ENCODE results near the gene TBC1D17. TPM values are rescaled to one million over a fixed set of nuclear protein-coding genes. Genes with fewer than 3 reads are reported as not detected.

Gene TBC1D17
- total and polyA plus RNA-seq, 10 of the 15 experiments (the other 5 are each of a cell fraction or from before 2014, with no cell fraction given): 0.42 to 20.4 (median 11.2) TPM

DNA sequence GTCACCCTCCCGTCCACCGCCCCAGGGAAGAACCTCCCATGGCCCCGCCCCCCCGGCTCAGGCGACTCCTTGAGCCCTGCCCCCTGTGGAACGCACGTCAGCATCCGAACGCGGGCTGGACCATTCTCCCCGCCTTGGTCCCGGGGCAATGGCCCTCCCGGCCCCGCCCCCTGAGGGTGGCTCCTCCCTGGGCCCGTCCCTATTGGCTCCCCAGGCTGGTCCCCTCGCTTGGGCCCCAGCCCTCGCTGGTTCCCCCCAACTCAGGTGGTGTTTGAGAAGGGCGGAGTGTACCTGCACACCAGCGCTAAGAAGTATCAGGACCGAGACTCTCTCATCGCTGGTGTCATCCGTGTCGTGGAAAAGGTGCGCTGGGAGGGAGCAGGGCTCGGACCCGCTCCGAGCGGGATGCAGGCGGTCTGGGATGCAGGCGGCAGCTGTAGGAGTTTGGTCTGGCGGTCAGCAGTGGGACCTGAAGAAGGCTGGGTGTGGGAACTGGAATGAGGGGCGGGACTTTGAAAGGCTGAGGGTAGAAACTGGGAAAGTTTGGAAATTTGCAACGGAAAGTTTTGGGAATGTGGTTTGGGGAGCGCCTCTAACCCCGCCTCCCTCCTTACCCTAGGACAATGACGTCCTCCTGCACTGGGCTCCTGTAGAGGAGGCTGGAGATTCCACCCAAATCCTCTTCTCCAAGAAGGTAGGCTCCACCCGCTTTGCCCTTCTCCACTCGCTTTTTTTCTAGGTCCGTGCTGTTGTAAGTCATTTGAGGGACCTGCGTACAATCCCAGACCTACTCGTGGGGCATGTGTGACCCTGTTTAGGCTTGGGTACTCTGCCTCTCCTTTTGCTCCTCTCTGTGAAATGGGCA is 609 bp downstream of the TBC1D17 start (continued):
- TF ChIP-seq, protein P1, sequence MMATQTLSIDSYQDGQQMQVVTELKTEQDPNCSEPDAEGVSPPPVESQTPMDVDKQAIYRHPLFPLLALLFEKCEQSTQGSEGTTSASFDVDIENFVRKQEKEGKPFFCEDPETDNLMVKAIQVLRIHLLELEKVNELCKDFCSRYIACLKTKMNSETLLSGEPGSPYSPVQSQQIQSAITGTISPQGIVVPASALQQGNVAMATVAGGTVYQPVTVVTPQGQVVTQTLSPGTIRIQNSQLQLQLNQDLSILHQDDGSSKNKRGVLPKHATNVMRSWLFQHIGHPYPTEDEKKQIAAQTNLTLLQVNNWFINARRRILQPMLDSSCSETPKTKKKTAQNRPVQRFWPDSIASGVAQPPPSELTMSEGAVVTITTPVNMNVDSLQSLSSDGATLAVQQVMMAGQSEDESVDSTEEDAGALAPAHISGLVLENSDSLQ (IDR thresholded peaks at IDR 0.05): no peak
- TF ChIP-seq MXI1 (IDR thresholded peaks at IDR 0.05; ENCODE audit: low read depth, low read length) (no peak; the same call in 1 of the 2 replicates), SMC3 (IDR thresholded peaks at IDR 0.05; ENCODE audit: borderline replicate concordance, low read length) (0 out of 2 replicates have a peak, but pooled peaks have one; percentile 2), NR2C2 (IDR thresholded peaks at IDR 0.05; ENCODE audit: borderline replicate concordance, control insufficient read depth, insufficient read length, low read depth) (no peak), TAF1 (IDR thresholded peaks at IDR 0.05; ENCODE audit: borderline replicate concordance, low read depth, low read length) (no peak), NBN (IDR thresholded peaks at IDR 0.05) (peak; percentile 23; the same call in 1 of the 2 replicates), MYB (IDR thresholded peaks at IDR 0.05; ENCODE audit: borderline replicate concordance, low read depth, low read length) (no peak), IKZF2 (IDR thresholded peaks at IDR 0.05) (peak in 1 of 2 experiments; percentile 33; a peak in 1 of 4 replicates), JUNB (IDR thresholded peaks at IDR 0.05) (no peak), MAX (IDR thresholded peaks at IDR 0.05; ENCODE audit: low read depth, low read length) (no peak), MLLT1 (IDR thresholded peaks at IDR 0.05) (0 out of 2 replicates have a peak, but pooled peaks have one; percentile 49), TCF7 (IDR thresholded peaks at IDR 0.05; ENCODE audit: borderline replicate concordance) (no peak), EZH2 (IDR thresholded peaks at IDR 0.05; ENCODE audit: borderline replicate concordance, control insufficient read depth, low read depth, low read length) (no peak), JUND (IDR thresholded peaks at IDR 0.05; ENCODE audit: low read depth, low read length) (no peak), KLF5 (IDR thresholded peaks at IDR 0.05; ENCODE audit: partially characterized antibody) (no peak), BRCA1 (IDR thresholded peaks at IDR 0.05; ENCODE audit: low read depth, low read length) (no peak)
- TF ChIP-seq, protein P2, sequence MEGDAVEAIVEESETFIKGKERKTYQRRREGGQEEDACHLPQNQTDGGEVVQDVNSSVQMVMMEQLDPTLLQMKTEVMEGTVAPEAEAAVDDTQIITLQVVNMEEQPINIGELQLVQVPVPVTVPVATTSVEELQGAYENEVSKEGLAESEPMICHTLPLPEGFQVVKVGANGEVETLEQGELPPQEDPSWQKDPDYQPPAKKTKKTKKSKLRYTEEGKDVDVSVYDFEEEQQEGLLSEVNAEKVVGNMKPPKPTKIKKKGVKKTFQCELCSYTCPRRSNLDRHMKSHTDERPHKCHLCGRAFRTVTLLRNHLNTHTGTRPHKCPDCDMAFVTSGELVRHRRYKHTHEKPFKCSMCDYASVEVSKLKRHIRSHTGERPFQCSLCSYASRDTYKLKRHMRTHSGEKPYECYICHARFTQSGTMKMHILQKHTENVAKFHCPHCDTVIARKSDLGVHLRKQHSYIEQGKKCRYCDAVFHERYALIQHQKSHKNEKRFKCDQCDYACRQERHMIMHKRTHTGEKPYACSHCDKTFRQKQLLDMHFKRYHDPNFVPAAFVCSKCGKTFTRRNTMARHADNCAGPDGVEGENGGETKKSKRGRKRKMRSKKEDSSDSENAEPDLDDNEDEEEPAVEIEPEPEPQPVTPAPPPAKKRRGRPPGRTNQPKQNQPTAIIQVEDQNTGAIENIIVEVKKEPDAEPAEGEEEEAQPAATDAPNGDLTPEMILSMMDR (IDR thresholded peaks at IDR 0.05 in 2 of 3, conservative IDR thresholded peaks at IDR 0.05 in 1 of 3; ENCODE audit: control insufficient read depth in 2 of 3, extremely low read depth in 1 of 3, insufficient read depth in 1 of 3, low read depth in 3 of 3, low read length in 3 of 3): no peak
- TF ChIP-seq, protein P3, sequence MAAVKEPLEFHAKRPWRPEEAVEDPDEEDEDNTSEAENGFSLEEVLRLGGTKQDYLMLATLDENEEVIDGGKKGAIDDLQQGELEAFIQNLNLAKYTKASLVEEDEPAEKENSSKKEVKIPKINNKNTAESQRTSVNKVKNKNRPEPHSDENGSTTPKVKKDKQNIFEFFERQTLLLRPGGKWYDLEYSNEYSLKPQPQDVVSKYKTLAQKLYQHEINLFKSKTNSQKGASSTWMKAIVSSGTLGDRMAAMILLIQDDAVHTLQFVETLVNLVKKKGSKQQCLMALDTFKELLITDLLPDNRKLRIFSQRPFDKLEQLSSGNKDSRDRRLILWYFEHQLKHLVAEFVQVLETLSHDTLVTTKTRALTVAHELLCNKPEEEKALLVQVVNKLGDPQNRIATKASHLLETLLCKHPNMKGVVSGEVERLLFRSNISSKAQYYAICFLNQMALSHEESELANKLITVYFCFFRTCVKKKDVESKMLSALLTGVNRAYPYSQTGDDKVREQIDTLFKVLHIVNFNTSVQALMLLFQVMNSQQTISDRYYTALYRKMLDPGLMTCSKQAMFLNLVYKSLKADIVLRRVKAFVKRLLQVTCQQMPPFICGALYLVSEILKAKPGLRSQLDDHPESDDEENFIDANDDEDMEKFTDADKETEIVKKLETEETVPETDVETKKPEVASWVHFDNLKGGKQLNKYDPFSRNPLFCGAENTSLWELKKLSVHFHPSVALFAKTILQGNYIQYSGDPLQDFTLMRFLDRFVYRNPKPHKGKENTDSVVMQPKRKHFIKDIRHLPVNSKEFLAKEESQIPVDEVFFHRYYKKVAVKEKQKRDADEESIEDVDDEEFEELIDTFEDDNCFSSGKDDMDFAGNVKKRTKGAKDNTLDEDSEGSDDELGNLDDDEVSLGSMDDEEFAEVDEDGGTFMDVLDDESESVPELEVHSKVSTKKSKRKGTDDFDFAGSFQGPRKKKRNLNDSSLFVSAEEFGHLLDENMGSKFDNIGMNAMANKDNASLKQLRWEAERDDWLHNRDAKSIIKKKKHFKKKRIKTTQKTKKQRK (IDR thresholded peaks at IDR 0.05; ENCODE audit: low read depth, low read length): no peak
- TF ChIP-seq, protein P4, sequence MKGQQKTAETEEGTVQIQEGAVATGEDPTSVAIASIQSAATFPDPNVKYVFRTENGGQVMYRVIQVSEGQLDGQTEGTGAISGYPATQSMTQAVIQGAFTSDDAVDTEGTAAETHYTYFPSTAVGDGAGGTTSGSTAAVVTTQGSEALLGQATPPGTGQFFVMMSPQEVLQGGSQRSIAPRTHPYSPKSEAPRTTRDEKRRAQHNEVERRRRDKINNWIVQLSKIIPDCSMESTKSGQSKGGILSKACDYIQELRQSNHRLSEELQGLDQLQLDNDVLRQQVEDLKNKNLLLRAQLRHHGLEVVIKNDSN (IDR thresholded peaks at IDR 0.05; ENCODE audit: borderline replicate concordance, extremely low read length, insufficient read depth, low read depth, low read length): no peak
